Kidney (tissue), 14 donors: ENCODE measurements around the gene AGBL4. TPM values are rescaled to one million over a fixed set of nuclear protein-coding genes. Genes with fewer than 3 reads are reported as not detected.

Experiments used
- DNase-seq, 5 donors: peaks; one replicate each; pipeline ENCODE4 v3.0.0-alpha.2; 2013 to 2020
- FAIRE-seq: peaks from 2 replicates; lab custom pipeline; 2012; peaks lifted over from hg19 to GRCh38; lab: Jason Lieb, UNC
- H3K27ac ChIP-seq, 2 donors: one replicate each; pipeline ENCODE4 v1.7.0; 2013; ENCODE audit warnings: low read depth in 2 of 2, low read length in 2 of 2, inconsistent platforms in 1 of 2
- H3K27me3 ChIP-seq: one replicate; pipeline ENCODE4 v1.7.1; 2013; ENCODE audit warnings: low read length, inconsistent platforms; ENCODE audit not compliant: control insufficient read depth, insufficient read depth
- H3K36me3 ChIP-seq, 3 donors: one replicate each; pipeline versions ENCODE4 v1.7.0 to v1.7.1; 2013; ENCODE audit warnings: low read length in 3 of 3, control low read depth in 1 of 3, inconsistent platforms in 1 of 3; ENCODE audit not compliant: insufficient read depth in 3 of 3, control insufficient read depth in 2 of 3
- H3K4me1 ChIP-seq, 3 donors: one replicate each; pipeline versions ENCODE4 v1.7.0 to v1.7.1; 2013; ENCODE audit warnings: low read length in 3 of 3, inconsistent platforms in 1 of 3, low read depth in 1 of 3; ENCODE audit not compliant: control insufficient read depth in 2 of 3, insufficient read depth in 2 of 3
- H3K4me3 ChIP-seq, 3 donors: one replicate each; pipeline versions ENCODE4 v1.7.0 to v1.8.1; 2013; ENCODE audit warnings: low read length in 3 of 3, control low read depth in 1 of 3, inconsistent platforms in 1 of 3
- H3K9ac ChIP-seq, 3 donors: one replicate each; pipeline versions ENCODE4 v1.7.0 to v1.7.1; 2013; ENCODE audit warnings: low read length in 3 of 3, control low read depth in 1 of 3, inconsistent platforms in 1 of 3
- H3K9me3 ChIP-seq, 3 donors: one replicate each; pipeline versions ENCODE4 v1.7.0 to v1.7.1; 2013; ENCODE audit warnings: low read length in 3 of 3, control low read depth in 1 of 3, inconsistent platforms in 1 of 3; ENCODE audit not compliant: control insufficient read depth in 2 of 3, insufficient read depth in 1 of 3
- intact Hi-C: fragments of 100-400 bp; cut with DNase I; formaldehyde crosslinking; loops from one replicate; pipeline ENCODE4 v1.11.1; 2022
- polyA plus RNA-seq: library from polyadenylated mRNA; stranded (reverse); fragments of 350-450 nt; fragmentation: Illumina TruSeq; extraction: RNeasy Lipid Tissue Mini Kit (QIAGEN cat#74804); gene quantifications from one replicate; pipeline ENCODE4 v1.2.3, GENCODE V29; 2014; ENCODE audit warnings: low read depth, low replicate concordance; ENCODE audit not compliant: insufficient read depth
- total RNA-seq: library from RNA; stranded (reverse); fragmentation: NEBNext Ultra II Directional; extraction: Animal tissue kit (Norgen Biotek cat#: 25700); gene quantifications from one replicate; pipeline ENCODE4 v1.2.1, GENCODE V29; 2021
- TF ChIP-seq, protein P1 (sequence below): IDR thresholded peaks from 3 replicates; pipeline ENCODE4 v1.5.1; 2012; ENCODE audit warnings: mild to moderate bottlenecking, moderate library complexity, borderline replicate concordance; ENCODE audit not compliant: insufficient read depth; ENCODE audit errors: extremely low read depth
- donor health status: control.
- donor health status: control.
- donor health status: control.
- donor health status: control.
- donor health status: control.
- donor health status: DM: yes; HTN: yes; CAD: no.
- donor health status: Normal renal cell carcinoma (clear cell type).

AGBL4 gene
- total and polyA plus RNA-seq, 2 donors from 2014 or later: 1.5 to 2.7 TPM

DNA sequence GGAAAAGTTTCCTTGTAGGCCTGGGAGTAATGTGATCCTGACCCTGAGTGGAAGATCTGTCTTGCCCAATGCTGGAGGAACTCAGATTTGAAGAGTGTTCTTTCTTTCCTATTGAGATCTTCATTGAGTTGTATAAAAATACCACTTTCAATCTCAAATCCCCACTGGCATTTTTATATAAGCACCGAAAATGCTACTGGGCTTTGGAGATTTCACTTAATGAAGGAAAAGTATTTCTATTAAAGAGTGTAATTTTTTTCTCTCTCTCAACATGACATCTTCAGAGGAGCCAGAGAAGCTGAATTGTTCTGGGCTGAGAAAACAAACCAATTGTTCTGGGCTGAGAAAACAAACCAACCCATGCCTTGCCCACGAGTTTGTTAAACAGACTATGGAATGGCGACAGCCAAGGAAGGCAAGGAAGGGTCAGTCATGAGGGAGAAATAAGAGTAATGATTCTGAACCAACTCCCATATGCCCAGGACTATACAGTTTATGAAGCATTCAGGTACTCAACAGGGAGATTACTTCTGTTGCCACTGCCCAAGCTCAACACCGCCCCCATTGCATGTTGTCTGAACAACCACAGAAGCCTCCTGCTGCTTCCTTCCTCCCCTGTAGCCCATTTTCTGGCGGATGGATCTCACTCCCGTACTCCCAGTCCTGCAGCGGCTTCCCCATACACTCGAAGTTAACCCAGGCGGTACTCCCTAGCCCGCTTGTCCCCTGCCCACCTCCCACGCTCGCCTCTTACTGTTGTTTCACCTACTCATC, 1350.2 kb downstream of the AGBL4 start:
- TF ChIP-seq, protein P1, sequence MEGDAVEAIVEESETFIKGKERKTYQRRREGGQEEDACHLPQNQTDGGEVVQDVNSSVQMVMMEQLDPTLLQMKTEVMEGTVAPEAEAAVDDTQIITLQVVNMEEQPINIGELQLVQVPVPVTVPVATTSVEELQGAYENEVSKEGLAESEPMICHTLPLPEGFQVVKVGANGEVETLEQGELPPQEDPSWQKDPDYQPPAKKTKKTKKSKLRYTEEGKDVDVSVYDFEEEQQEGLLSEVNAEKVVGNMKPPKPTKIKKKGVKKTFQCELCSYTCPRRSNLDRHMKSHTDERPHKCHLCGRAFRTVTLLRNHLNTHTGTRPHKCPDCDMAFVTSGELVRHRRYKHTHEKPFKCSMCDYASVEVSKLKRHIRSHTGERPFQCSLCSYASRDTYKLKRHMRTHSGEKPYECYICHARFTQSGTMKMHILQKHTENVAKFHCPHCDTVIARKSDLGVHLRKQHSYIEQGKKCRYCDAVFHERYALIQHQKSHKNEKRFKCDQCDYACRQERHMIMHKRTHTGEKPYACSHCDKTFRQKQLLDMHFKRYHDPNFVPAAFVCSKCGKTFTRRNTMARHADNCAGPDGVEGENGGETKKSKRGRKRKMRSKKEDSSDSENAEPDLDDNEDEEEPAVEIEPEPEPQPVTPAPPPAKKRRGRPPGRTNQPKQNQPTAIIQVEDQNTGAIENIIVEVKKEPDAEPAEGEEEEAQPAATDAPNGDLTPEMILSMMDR: no peak
- H3K36me3 ChIP-seq: no peaks in the 10 kb centered on the region
- FAIRE-seq (no peak), DNase-seq (peak in 1 of 5 donors; percentile 15)
- H3K27me3 ChIP-seq: no peaks in the 10 kb centered on the region
- H3K4me3 ChIP-seq: no peak overlapping the region
- peaks cover 0 to 16% (median 13%) of the 10 kb centered on the region in 3 donors for H3K4me1 ChIP-seq
- no peaks in the 10 kb centered on the region for H3K9me3 ChIP-seq
- H3K9ac ChIP-seq: no peak overlapping the region
- H3K27ac ChIP-seq: no peak overlapping the region
- intact Hi-C loops: no loop called here

DNA sequence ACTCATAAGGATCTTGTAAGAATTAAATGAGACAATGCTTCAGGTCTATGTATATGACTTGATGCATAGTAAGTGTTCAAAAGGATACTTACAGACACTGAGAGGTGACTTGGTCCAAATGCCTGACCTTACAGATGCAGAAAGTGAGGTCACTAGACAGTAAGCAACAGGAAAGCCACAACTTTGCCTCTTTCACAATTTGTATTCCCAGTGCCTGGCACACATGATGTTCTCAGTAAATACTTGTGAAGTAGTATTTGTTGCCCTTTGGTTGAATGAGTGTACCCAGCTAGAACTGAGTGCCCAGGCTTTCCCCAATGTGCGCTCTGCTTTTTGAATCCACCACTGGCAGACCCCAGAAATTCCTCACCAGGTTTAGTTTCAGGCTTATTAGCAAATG, 1352.2 kb downstream of the AGBL4 start:
- DNase-seq: no peak
- TF ChIP-seq, protein P1: no peak
- H3K9me3 ChIP-seq: no peaks in the 10 kb centered on the region
- H3K9ac ChIP-seq: no peak overlapping the region
- H3K36me3 ChIP-seq: no peaks in the 10 kb centered on the region
- no peak overlapping the region for H3K27ac ChIP-seq
- H3K4me3 ChIP-seq: no peak overlapping the region
- H3K4me1 ChIP-seq: no peaks in the 10 kb centered on the region
- no peak for FAIRE-seq
- intact Hi-C loops: no loop called here
- H3K27me3 ChIP-seq: no peaks in the 10 kb centered on the region

DNA sequence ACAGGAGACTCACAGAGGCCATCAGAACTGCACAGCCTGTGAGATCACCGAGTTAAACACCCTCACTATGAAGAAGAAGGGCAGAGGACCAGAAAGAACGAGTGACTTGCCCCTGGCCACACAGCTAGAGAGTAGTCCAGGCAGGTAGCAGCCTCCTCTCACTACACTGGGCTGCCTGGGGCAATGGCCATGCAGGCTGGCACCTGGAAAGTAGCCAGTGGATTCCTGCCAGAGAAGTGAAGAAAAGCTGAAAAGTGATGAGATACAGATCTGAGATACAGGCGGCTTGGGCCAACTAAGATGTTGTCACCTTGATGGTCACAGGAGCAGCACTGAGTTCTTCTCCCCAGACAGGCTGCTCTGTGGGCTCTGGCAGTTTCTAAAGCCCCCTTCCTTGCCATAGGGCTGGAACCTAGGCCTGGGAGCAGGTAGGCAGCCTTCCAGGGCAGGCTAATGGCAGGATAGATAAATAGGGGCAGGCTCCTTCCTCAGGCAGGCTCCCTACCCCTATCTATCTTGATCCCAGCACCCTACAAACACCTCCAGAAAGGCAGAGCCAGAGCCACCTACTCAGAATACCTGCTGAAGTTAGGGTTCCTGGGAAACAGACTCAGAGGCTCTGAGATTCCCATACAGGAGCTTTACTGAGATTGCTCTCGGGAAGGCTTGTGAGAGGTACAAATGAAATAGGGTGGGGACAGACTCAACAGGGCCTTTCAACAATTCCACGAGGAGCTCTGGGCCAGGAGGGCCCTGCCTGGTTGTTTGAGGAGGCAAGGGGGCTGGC, 1353.3 kb downstream of the AGBL4 start:
- intact Hi-C loops: no loop called here
- Histone ChIP-seq H3K9me3 (no peaks in the 10 kb centered on the region), H3K9ac (no peak overlapping the region), H3K27me3 (no peaks in the 10 kb centered on the region), H3K4me1 (no peaks in the 10 kb centered on the region), H3K4me3 (no peak overlapping the region), H3K27ac (peak overlapping the region in 1 of 2 donors; percentile 32), H3K36me3 (no peaks in the 10 kb centered on the region)
- no peak for DNase-seq
- TF ChIP-seq, protein P1: no peak
- no peak for FAIRE-seq
